Tibial nerve (tissue), 4 donors: ENCODE data around the gene SPRN. TPM values are rescaled to one million over a fixed set of nuclear protein-coding genes. Genes with fewer than 3 reads are reported as not detected.

Experiments
- DNase-seq, 2 donors: peaks; one replicate each; pipeline ENCODE4 v3.0.0-alpha.2; 2019; ENCODE audit warnings: low spot score in 2 of 2
- H3K27ac ChIP-seq, 4 donors: fragments of 200-600 bp; sonication (generic) in 3 of 4; one replicate each; pipeline ENCODE4 v1.5.1; 2017 to 2019; ENCODE audit warnings: mild to moderate bottlenecking in 1 of 4
- H3K27me3 ChIP-seq, 2 donors: fragments of 200-600 bp; sonication (generic) in 1 of 2; one replicate each; pipeline versions ENCODE4 v1.5.1 to v1.6.0; 2017 to 2019
- H3K36me3 ChIP-seq, 3 donors: fragments of 200-600 bp; sonication (generic); one replicate each; pipeline ENCODE4 v1.5.1; 2018 to 2019
- H3K4me1 ChIP-seq, 4 donors: fragments of 200-600 bp; sonication (generic) in 3 of 4; one replicate each; pipeline ENCODE4 v1.5.1; 2017 to 2019
- H3K4me3 ChIP-seq, 4 donors: fragments of 200-600 bp; sonication (generic) in 3 of 4; one replicate each; pipeline ENCODE4 v1.5.1; 2017 to 2019; ENCODE audit warnings: mild to moderate bottlenecking in 1 of 4, moderate library complexity in 1 of 4
- H3K9me3 ChIP-seq, 4 donors: fragments of 200-600 bp; sonication (generic) in 3 of 4; one replicate each; pipeline ENCODE4 v1.5.1; 2017 to 2019
- CTCF ChIP-seq, 5 experiments: fragments of 200-600 bp in 3 of 5; fragments of 450-650 bp in 2 of 5; sonication (generic) in 3 of 5; IDR thresholded peaks; one replicate each; pipeline ENCODE4 v1.5.1; 2016 to 2019; ENCODE audit warnings: antibody characterized with exemption in 5 of 5, mild to moderate bottlenecking in 3 of 5, moderate library complexity in 2 of 5
- EP300 ChIP-seq, 2 donors: sonication (generic); formaldehyde crosslinking; IDR thresholded peaks; one replicate each; pipeline ENCODE4 v1.6.1; 2017; ENCODE audit warnings: antibody characterized with exemption in 2 of 2, mild to moderate bottlenecking in 1 of 2
- POLR2A ChIP-seq, 2 donors: fragments of 450-650 bp; IDR thresholded peaks; one replicate each; pipeline ENCODE4 v1.6.1; 2017; ENCODE audit warnings: antibody characterized with exemption in 2 of 2, mild to moderate bottlenecking in 2 of 2, moderate library complexity in 2 of 2
- WGBS, 2 donors: methylation state at CpG; one replicate each; pipeline ENCODE4 v1.1.5; 2018; 5-methylcytosine and 5-hydroxymethylcytosine counted together
- total RNA-seq, 4 donors: library from RNA; depleted of rRNA; stranded (reverse); fragments of >200 nt; gene quantifications; one replicate each; pipeline ENCODE4 v1.1.0, GENCODE V29; 2016

Gene SPRN
- total RNA-seq, 4 donors from 2014 or later = not detected

- WGBS, 2 donors = 32 to 33% methylated on average over 27 of the region's 27 CpGs
- peak overlapping the region in 3 of 4 donors; percentile 84 to 88 (median 86) for H3K27ac ChIP-seq
- TF ChIP-seq POLR2A (IDR thresholded peaks at IDR 0.05) = no peak
- no peak for TF ChIP-seq EP300 (IDR thresholded peaks at IDR 0.05)
- no peaks in the 10 kb centered on the region for H3K9me3 ChIP-seq
- peaks cover 0 to 63% (median 3%) of the 10 kb centered on the region in 3 donors for H3K36me3 ChIP-seq
- peak overlapping the region; percentile 76 to 94 (median 84) for H3K4me3 ChIP-seq
- no peak for DNase-seq
- no peaks in the 10 kb centered on the region for H3K27me3 ChIP-seq
- peaks cover 0 to 25% (median 10%) of the 10 kb centered on the region in 4 donors for H3K4me1 ChIP-seq
Observed at GRCh38 chr10:133393401-133394063, 30.9 kb downstream of the SPRN start.

- no peak for DNase-seq
- H3K4me1 ChIP-seq = peaks cover 0 to 25% (median 10%) of the 10 kb centered on the region in 4 donors
- peaks cover 0 to 54% (median 0%) of the 10 kb centered on the region in 3 donors for H3K36me3 ChIP-seq
- H3K9me3 ChIP-seq = no peaks in the 10 kb centered on the region
- no peak overlapping the region for H3K27ac ChIP-seq
- no peak overlapping the region for H3K4me3 ChIP-seq
- WGBS, 2 donors = 84 to 88% methylated on average over 12 of the region's 12 CpGs
- H3K27me3 ChIP-seq = no peaks in the 10 kb centered on the region
- TF ChIP-seq CTCF (IDR thresholded peaks at IDR 0.05) = no peak
- TF ChIP-seq EP300 (IDR thresholded peaks at IDR 0.05) = no peak
- TF ChIP-seq POLR2A (IDR thresholded peaks at IDR 0.05) = no peak
Observed at GRCh38 chr10:133391761-133392518, 32.5 kb downstream of the SPRN start.

GRCh38 chr10:133391249-133391635 lies 33.2 kb downstream of the SPRN start:
- Histone ChIP-seq H3K27me3 (no peaks in the 10 kb centered on the region), H3K4me1 (peaks cover 0 to 23% (median 10%) of the 10 kb centered on the region in 4 donors), H3K27ac (no peak overlapping the region), H3K4me3 (no peak overlapping the region), H3K36me3 (peaks cover 0 to 47% (median 0%) of the 10 kb centered on the region in 3 donors), H3K9me3 (no peaks in the 10 kb centered on the region)
- DNase-seq = no peak
- WGBS, 2 donors = 93 to 95% methylated on average over 6 to 12 of the region's 12 CpGs
- TF ChIP-seq POLR2A (IDR thresholded peaks at IDR 0.05) (no peak), CTCF (IDR thresholded peaks at IDR 0.05) (no peak), EP300 (IDR thresholded peaks at IDR 0.05) (no peak)

- no peak for DNase-seq
- Histone ChIP-seq H3K27ac (no peak overlapping the region), H3K27me3 (no peaks in the 10 kb centered on the region), H3K4me1 (peaks cover 0 to 18% (median 10%) of the 10 kb centered on the region in 4 donors), H3K36me3 (peaks cover 0 to 42% (median 0%) of the 10 kb centered on the region in 3 donors), H3K9me3 (no peaks in the 10 kb centered on the region), H3K4me3 (no peak overlapping the region)
- WGBS, 2 donors = 87 to 88% methylated on average over 19 of the region's 19 CpGs
- no peak for TF ChIP-seq EP300 (IDR thresholded peaks at IDR 0.05)
- TF ChIP-seq CTCF (IDR thresholded peaks at IDR 0.05) = no peak
- TF ChIP-seq POLR2A (IDR thresholded peaks at IDR 0.05) = no peak
Observed at GRCh38 chr10:133390597-133391248, 33.7 kb downstream of the SPRN start.

- H3K4me1 ChIP-seq = peaks cover 0 to 5% (median 2%) of the 10 kb centered on the region in 4 donors
- 78 to 87% methylated on average over 39 of the region's 39 CpGs for WGBS, 2 donors
- peak overlapping the region in 2 of 4 donors; percentile 20 to 36 for H3K4me3 ChIP-seq
- H3K9me3 ChIP-seq = no peaks in the 10 kb centered on the region
- H3K27me3 ChIP-seq = no peaks in the 10 kb centered on the region
- DNase-seq = no peak
- H3K27ac ChIP-seq = peak overlapping the region in 1 of 4 donors; percentile 66
- TF ChIP-seq EP300 (IDR thresholded peaks at IDR 0.05) = no peak
- H3K36me3 ChIP-seq = peaks cover 0 to 54% (median 4%) of the 10 kb centered on the region in 3 donors
Observed at GRCh38 chr10:133388973-133389818, 35.2 kb downstream of the SPRN start.
